Naive B cell (primary cell): ENCODE data around the gene APBB2. TPM values are rescaled to one million over a fixed set of nuclear protein-coding genes. Genes with fewer than 3 reads are reported as not detected.

Experiments used
- ATAC-seq, 2 donors: fragments of 150-1000 bp; cut with Tn5 transposase; 2 replicates each; pipeline ENCODE4 v1.10.0; 2021; ENCODE audit warnings: low read depth in 2 of 2, mild to moderate bottlenecking in 2 of 2, moderate library complexity in 2 of 2
- DNase-seq: peaks from one replicate; pipeline ENCODE4 v3.0.0; 2022
- H3K27ac Mint-ChIP-seq, 6 donors: one replicate each; pipeline ENCODE4 v1.8.0; 2020 to 2022; ENCODE audit warnings: mild to moderate bottlenecking in 6 of 6, mixed read lengths in 6 of 6, moderate library complexity in 5 of 6, inconsistent platforms in 2 of 6
- H3K27me3 Mint-ChIP-seq, 3 donors: one replicate each; pipeline ENCODE4 v1.8.0; 2021 to 2022; ENCODE audit warnings: mixed read lengths in 3 of 3, mild to moderate bottlenecking in 1 of 3
- H3K36me3 Mint-ChIP-seq, 2 donors: one replicate each; pipeline ENCODE4 v1.8.0; 2020 to 2022; ENCODE audit warnings: mixed read lengths in 2 of 2, inconsistent platforms in 1 of 2, mild to moderate bottlenecking in 1 of 2
- H3K4me1 Mint-ChIP-seq, 3 donors: one replicate each; pipeline ENCODE4 v1.8.0; 2020 to 2022; ENCODE audit warnings: mixed read lengths in 3 of 3, inconsistent platforms in 1 of 3, mild to moderate bottlenecking in 1 of 3, moderate library complexity in 1 of 3
- H3K4me3 Mint-ChIP-seq, 8 donors: one replicate each; pipeline ENCODE4 v1.8.0; 2020 to 2022; ENCODE audit warnings: mild to moderate bottlenecking in 8 of 8, mixed read lengths in 8 of 8, moderate library complexity in 8 of 8, inconsistent platforms in 2 of 8
- H3K9me3 Mint-ChIP-seq, 7 donors: one replicate each; pipeline ENCODE4 v1.8.0; 2020 to 2022; ENCODE audit warnings: mixed read lengths in 7 of 7, mild to moderate bottlenecking in 5 of 7, inconsistent platforms in 2 of 7, moderate library complexity in 1 of 7
- polyA plus RNA-seq, 6 donors: library from polyadenylated mRNA; unstranded; fragments of 300-500 nt; fragmentation: Illumina TruSeq; gene quantifications; one replicate each; pipeline ENCODE4 v1.2.3, GENCODE V29; 2021; ENCODE audit warnings: low read depth in 6 of 6

Gene APBB2
- polyA plus RNA-seq, 6 donors from 2014 or later, result 8.6 to 23.5 (median 15.7) TPM

GRCh38 chr4:41199788-41200187, 14.6 kb downstream of the APBB2 start:
- no peak overlapping the region for H3K4me3 Mint-ChIP-seq
- no peak for ATAC-seq
- H3K4me1 Mint-ChIP-seq, result no peaks in the 10 kb centered on the region
- peaks cover 0 to 6% (median 0%) of the 10 kb centered on the region in 7 donors for H3K9me3 Mint-ChIP-seq
- no peak overlapping the region for H3K27ac Mint-ChIP-seq
- no peaks in the 10 kb centered on the region for H3K36me3 Mint-ChIP-seq
- DNase-seq, result no peak
- peaks cover 29 to 44% (median 34%) of the 10 kb centered on the region in 3 donors for H3K27me3 Mint-ChIP-seq

DNA sequence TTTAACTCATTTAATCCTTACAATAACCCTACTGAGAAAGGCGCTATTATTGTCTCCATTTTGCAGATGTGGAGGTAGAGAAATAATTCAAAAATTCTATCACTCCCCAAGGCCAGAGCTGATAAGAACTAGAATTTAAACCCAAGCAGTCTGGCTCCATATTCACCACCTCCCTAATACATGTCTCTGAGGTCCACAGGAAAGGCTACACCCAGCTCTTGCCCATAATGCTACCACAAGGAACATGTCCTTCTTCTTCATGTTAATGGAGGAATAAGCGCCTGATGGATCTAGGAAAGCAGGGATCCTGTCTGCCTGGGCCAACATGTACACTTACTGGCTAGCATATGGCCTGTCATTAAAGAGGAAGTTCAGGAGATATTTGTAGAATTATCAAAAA, 16.3 kb downstream of the APBB2 start:
- Mint-ChIP-seq H3K4me3 (no peak overlapping the region), H3K9me3 (peaks cover 0 to 6% (median 0%) of the 10 kb centered on the region in 7 donors), H3K27ac (no peak overlapping the region), H3K4me1 (no peaks in the 10 kb centered on the region), H3K36me3 (no peaks in the 10 kb centered on the region), H3K27me3 (peaks cover 22 to 31% (median 25%) of the 10 kb centered on the region in 3 donors)
- DNase-seq (no peak), ATAC-seq (no peak)

- H3K4me1 Mint-ChIP-seq, result no peaks in the 10 kb centered on the region
- H3K36me3 Mint-ChIP-seq, result no peaks in the 10 kb centered on the region
- H3K27ac Mint-ChIP-seq, result no peak overlapping the region
- ATAC-seq (no peak), DNase-seq (no peak)
- H3K9me3 Mint-ChIP-seq, result peaks cover 0 to 6% (median 0%) of the 10 kb centered on the region in 7 donors
- peaks cover 21 to 29% (median 25%) of the 10 kb centered on the region in 3 donors for H3K27me3 Mint-ChIP-seq
- no peak overlapping the region for H3K4me3 Mint-ChIP-seq
These were observed 16.8 kb downstream of the APBB2 start for GRCh38 chr4:41197495-41197894.

DNA sequence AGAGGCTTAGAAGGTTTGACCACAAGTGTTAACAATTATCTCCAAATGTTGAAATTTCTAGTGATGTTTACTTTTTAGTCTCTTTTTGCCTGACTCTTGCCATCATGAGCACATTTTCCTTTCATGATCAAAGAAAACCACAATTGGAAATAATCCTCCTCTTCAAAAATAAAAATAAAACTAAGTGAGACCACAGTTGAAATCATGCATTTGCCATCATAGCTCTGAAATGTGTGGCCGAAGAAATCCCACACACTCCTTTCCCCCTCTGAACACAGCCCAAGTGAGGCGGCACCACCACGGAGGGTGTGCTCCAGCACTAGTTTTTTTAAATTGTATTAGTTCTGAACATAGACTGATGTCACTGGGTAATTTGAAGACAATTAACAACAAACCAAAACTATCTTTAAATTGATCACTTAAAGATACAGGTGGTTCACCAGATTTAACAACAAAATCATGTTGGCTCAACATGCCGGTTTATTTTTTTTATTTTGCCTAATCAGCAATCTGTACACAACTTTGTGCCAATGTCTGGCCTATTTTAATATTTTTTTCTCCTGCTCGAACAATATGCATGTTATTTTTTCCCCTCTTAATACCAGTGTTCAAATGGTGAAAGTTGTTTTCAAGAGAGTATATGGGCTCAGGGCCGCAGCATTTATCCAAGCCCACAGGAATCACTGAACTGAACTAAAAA, 17.6 kb downstream of the APBB2 start:
- Mint-ChIP-seq H3K4me1 (no peaks in the 10 kb centered on the region), H3K9me3 (peaks cover 0 to 6% (median 0%) of the 10 kb centered on the region in 7 donors), H3K36me3 (no peaks in the 10 kb centered on the region), H3K27ac (no peak overlapping the region), H3K27me3 (peaks cover 16 to 22% (median 18%) of the 10 kb centered on the region in 3 donors), H3K4me3 (no peak overlapping the region)
- DNase-seq (no peak), ATAC-seq (no peak)

DNA sequence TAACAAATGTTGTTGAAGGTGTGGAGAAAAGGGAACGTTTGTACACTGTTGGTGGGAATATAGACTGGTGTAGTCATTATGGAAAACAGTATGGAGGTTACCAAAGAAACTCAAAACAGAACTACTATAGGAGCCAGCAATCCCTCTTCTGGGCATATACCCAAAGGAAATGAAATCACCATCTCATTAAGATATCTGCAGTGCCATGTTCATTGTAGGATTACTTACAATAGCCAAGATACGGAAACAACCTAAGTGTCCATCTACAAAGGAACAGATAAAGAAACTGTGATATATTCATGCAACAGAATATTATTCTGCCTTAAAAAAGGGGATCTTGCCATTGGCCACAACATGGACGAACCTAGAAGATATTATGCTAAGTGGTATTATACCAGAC, 22.2 kb downstream of the APBB2 start:
- Mint-ChIP-seq H3K36me3 (no peaks in the 10 kb centered on the region), H3K27ac (no peak overlapping the region), H3K4me3 (no peak overlapping the region), H3K27me3 (peaks cover 7 to 13% (median 13%) of the 10 kb centered on the region in 3 donors), H3K9me3 (peaks cover 0 to 6% (median 0%) of the 10 kb centered on the region in 7 donors), H3K4me1 (no peaks in the 10 kb centered on the region)
- ATAC-seq (no peak), DNase-seq (no peak)

DNA sequence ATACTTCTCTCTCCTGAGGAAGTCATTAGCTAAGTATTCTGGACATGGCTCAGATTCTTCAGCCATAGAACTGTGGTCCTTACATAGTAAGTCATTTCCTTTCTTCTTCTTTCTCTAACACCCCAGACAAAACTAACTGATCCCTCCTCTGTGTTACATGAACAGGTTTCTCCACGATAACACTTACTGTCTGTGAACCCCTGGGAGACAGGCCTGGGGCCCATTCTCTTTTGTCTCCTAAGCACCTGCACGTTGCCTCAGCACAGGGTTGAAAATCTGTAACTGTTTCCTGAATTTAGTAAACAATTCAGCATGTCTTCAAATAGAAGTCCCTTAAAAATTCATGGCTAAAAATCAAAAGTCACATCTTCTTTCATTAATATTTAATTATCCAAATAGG, 24.7 kb downstream of the APBB2 start:
- Mint-ChIP-seq H3K27me3 (peaks cover 0 to 10% (median 6%) of the 10 kb centered on the region in 3 donors), H3K27ac (no peak overlapping the region), H3K9me3 (peaks cover 0 to 4% (median 0%) of the 10 kb centered on the region in 7 donors), H3K4me1 (no peaks in the 10 kb centered on the region), H3K4me3 (no peak overlapping the region), H3K36me3 (no peaks in the 10 kb centered on the region)
- ATAC-seq (no peak), DNase-seq (no peak)

GRCh38 chr4:41189076-41189475, 25.3 kb downstream of the APBB2 start:
- DNase-seq (no peak), ATAC-seq (no peak)
- H3K27ac Mint-ChIP-seq, result no peak overlapping the region
- no peaks in the 10 kb centered on the region for H3K4me1 Mint-ChIP-seq
- no peaks in the 10 kb centered on the region for H3K36me3 Mint-ChIP-seq
- H3K9me3 Mint-ChIP-seq, result peaks cover 0 to 6% (median 2%) of the 10 kb centered on the region in 7 donors
- no peak overlapping the region for H3K4me3 Mint-ChIP-seq
- peaks cover 0 to 16% (median 9%) of the 10 kb centered on the region in 3 donors for H3K27me3 Mint-ChIP-seq

DNA sequence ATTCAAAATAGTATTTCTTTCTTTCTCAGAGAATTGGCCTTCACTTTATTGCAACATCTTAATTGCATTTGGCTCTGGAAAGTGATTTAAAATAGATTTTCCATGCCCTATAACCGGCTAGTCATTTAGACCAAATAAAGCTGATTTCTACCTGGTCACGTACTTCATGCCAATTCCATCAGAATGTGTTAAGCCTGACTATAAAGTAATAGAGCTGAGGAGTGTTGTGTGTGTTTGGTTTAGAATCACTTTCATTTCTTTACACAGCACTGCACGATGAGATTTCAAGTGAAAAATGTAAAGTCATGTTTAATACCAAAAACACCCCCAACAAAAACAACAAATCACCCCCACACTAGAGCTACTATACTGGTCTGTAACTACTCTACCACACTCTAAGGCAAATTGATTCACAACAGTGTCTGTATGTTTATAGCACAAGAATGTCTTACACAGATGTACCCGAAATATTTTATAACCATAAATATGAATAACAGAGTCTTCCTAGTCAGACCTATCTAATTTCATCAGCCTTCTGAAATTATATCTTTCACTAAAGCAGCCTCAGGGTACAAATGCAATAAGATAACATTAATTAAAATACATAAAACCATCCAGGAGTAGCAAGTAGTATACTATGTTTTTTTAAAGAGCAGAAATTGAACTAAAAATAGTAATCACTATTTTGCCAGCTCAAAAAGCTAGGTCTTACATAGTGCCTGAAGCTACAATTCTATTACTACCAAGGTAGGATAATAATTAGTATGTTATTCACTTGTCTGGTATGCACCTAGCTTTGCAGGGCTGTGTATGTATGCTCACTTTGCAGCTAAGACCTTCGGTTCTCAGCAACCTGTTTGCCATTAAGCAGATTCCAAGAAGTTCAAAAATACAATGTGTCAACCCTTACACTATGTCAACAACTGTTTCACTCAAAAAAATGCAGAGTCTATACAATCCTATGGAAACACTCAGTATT, 28.4 kb downstream of the APBB2 start:
- H3K4me3 Mint-ChIP-seq, result no peak overlapping the region
- H3K9me3 Mint-ChIP-seq, result peaks cover 0 to 11% (median 6%) of the 10 kb centered on the region in 7 donors
- ATAC-seq (no peak), DNase-seq (no peak)
- H3K4me1 Mint-ChIP-seq, result no peaks in the 10 kb centered on the region
- no peak overlapping the region for H3K27ac Mint-ChIP-seq
- H3K27me3 Mint-ChIP-seq, result peaks cover 0 to 11% (median 9%) of the 10 kb centered on the region in 3 donors
- no peaks in the 10 kb centered on the region for H3K36me3 Mint-ChIP-seq

- no peaks in the 10 kb centered on the region for H3K36me3 Mint-ChIP-seq
- ATAC-seq (no peak), DNase-seq (no peak)
- no peak overlapping the region for H3K4me3 Mint-ChIP-seq
- no peak overlapping the region for H3K27ac Mint-ChIP-seq
- peaks cover 0 to 11% (median 6%) of the 10 kb centered on the region in 7 donors for H3K9me3 Mint-ChIP-seq
- peaks cover 0 to 10% (median 9%) of the 10 kb centered on the region in 3 donors for H3K27me3 Mint-ChIP-seq
- no peaks in the 10 kb centered on the region for H3K4me1 Mint-ChIP-seq
These were observed 30.3 kb downstream of the APBB2 start for GRCh38 chr4:41184009-41184408.

- Mint-ChIP-seq H3K27me3 (peaks cover 0 to 10% (median 9%) of the 10 kb centered on the region in 3 donors), H3K4me3 (no peak overlapping the region), H3K4me1 (no peaks in the 10 kb centered on the region), H3K27ac (no peak overlapping the region), H3K9me3 (peaks cover 0 to 11% (median 6%) of the 10 kb centered on the region in 7 donors), H3K36me3 (no peaks in the 10 kb centered on the region)
- DNase-seq (no peak), ATAC-seq (no peak)
These were observed 31.3 kb downstream of the APBB2 start for GRCh38 chr4:41183021-41183553.

DNA sequence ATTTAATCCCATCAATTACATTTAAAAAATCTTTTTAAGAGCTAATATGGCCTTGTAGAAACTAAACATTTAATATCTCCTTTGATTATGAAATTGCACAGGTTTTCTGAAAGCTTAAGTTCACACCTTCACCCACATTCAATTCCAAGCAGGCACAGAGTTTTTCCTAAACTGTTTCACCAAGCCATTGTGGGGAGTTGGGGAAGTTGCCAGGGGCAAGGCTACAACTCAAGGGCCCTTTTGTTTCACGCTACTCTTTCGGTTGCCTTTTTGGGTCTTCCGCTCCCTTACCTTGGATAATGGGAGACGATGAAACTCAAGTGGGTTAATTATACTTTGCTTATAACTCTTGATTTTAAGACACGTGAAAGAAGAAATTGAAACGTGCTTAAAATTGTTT, 33.3 kb downstream of the APBB2 start:
- ATAC-seq (no peak), DNase-seq (no peak)
- H3K27me3 Mint-ChIP-seq, result peaks cover 4 to 19% (median 10%) of the 10 kb centered on the region in 3 donors
- peaks cover 0 to 11% (median 6%) of the 10 kb centered on the region in 7 donors for H3K9me3 Mint-ChIP-seq
- H3K4me1 Mint-ChIP-seq, result no peaks in the 10 kb centered on the region
- H3K4me3 Mint-ChIP-seq, result no peak overlapping the region
- no peaks in the 10 kb centered on the region for H3K36me3 Mint-ChIP-seq
- no peak overlapping the region for H3K27ac Mint-ChIP-seq

DNA sequence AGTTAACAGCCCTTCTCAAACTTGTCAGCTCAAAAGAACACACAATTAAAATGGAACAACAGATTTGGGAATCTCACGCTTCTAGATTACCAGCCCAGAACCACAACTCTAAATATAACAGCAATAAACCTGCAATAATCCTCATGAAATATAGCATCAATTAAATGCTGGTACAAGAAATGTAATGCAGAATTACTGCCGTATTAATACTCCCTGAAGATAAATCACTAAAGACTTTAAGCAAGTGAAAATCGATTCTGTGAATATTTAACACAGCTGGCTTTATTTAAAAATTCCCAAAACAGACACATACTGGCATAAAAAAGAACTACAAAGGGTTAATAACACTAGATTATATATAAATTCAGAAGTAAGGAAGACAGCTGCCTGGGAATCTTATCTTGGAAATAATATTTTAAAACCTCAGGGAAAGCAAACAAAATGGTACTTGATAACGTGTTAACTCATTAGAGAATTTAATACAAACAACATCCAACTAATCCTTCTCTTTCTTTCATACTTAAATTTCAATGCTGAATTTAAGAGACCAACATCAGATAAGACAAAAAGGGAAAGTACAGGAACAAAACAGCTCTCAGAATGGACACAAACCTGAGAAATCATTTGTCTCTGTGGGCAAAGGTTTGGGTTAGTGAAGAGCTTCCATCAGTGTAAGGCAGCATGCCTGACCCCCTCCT, 34.7 kb downstream of the APBB2 start:
- DNase-seq, result no peak
- Mint-ChIP-seq H3K36me3 (no peaks in the 10 kb centered on the region), H3K9me3 (peaks cover 0 to 11% (median 4%) of the 10 kb centered on the region in 7 donors), H3K4me1 (no peaks in the 10 kb centered on the region), H3K27me3 (peaks cover 5 to 16% (median 6%) of the 10 kb centered on the region in 3 donors), H3K4me3 (no peak overlapping the region), H3K27ac (no peak overlapping the region)
- no peak for ATAC-seq
